Brain microvascular endothelial cell (primary cell): ENCODE measurements around the gene BACH2.

ENCODE experiments used
- DNase-seq: peaks from one replicate; pipeline ENCODE4 v3.0.0-alpha.2; 2020
- H3K27ac ChIP-seq: fragments of 250-450 bp; sonication (Bioruptor Pico); 2 replicates; pipeline ENCODE4 v1.5.1; 2020; ENCODE audit warnings: mild to moderate bottlenecking, moderate library complexity
- H3K27me3 ChIP-seq: fragments of 250-450 bp; sonication (Bioruptor Pico); replicated peaks from 2 replicates; pipeline ENCODE4 v1.5.1; 2020; ENCODE audit warnings: mild to moderate bottlenecking
- H3K36me3 ChIP-seq: fragments of 250-450 bp; sonication (Bioruptor Pico); replicated peaks from 2 replicates; pipeline ENCODE4 v1.5.1; 2020; ENCODE audit warnings: mild to moderate bottlenecking
- H3K4me3 ChIP-seq: 2 replicates; pipeline ENCODE4 v1.5.1; 2011; ENCODE audit warnings: low read depth, mild to moderate bottlenecking, control low read depth, low read length, moderate library complexity
- CTCF ChIP-seq: IDR thresholded peaks from 2 replicates; pipeline ENCODE4 v1.5.1; 2011; ENCODE audit warnings: low read depth, mild to moderate bottlenecking, moderate library complexity, low read length, control low read depth, inconsistent platforms; ENCODE audit errors: missing control alignments
- in situ Hi-C: cut with HindIII; loops from 2 replicates; pipeline ENCODE4 v1.10.0; 2017; ENCODE audit warnings: low sequenced_read_pairs, low pct_ligation_motif_present

The BACH2 gene

GRCh38 chr6:89939144-89939543 lies 357.5 kb downstream of the BACH2 start:
- no peak overlapping the region for H3K4me3 ChIP-seq
- in situ Hi-C loops: no loop called here
- DNase-seq: no peak
- H3K36me3 ChIP-seq: no peaks in the 10 kb centered on the region
- TF ChIP-seq CTCF: no peak
- no peaks in the 10 kb centered on the region for H3K27me3 ChIP-seq
- no peak overlapping the region for H3K27ac ChIP-seq

GRCh38 chr6:89938014-89938413 lies 358.6 kb downstream of the BACH2 start:
- Histone ChIP-seq H3K27ac (no peak overlapping the region), H3K27me3 (no peaks in the 10 kb centered on the region), H3K36me3 (no peaks in the 10 kb centered on the region), H3K4me3 (no peak overlapping the region)
- DNase-seq: no peak
- no peak for TF ChIP-seq CTCF
- in situ Hi-C loops: no loop called here

- no peak for TF ChIP-seq CTCF
- Histone ChIP-seq H3K36me3 (no peaks in the 10 kb centered on the region), H3K27ac (no peak overlapping the region), H3K27me3 (no peaks in the 10 kb centered on the region), H3K4me3 (no peak overlapping the region)
- in situ Hi-C loops: no loop called here
- no peak for DNase-seq
These were observed 360.5 kb downstream of the BACH2 start for GRCh38 chr6:89936177-89936576.

- Histone ChIP-seq H3K27ac (no peak overlapping the region), H3K27me3 (no peaks in the 10 kb centered on the region), H3K36me3 (no peaks in the 10 kb centered on the region), H3K4me3 (no peak overlapping the region)
- no peak for TF ChIP-seq CTCF
- no peak for DNase-seq
- in situ Hi-C loops: no loop called here
These were observed 361.8 kb downstream of the BACH2 start for GRCh38 chr6:89934685-89935366.

GRCh38 chr6:89932245-89932802 lies 364.3 kb downstream of the BACH2 start:
- no peaks in the 10 kb centered on the region for H3K36me3 ChIP-seq
- in situ Hi-C loops: no loop called here
- TF ChIP-seq CTCF: no peak
- no peak for DNase-seq
- H3K27ac ChIP-seq: no peak overlapping the region
- H3K27me3 ChIP-seq: no peaks in the 10 kb centered on the region
- H3K4me3 ChIP-seq: no peak overlapping the region

GRCh38 chr6:89930789-89931188 lies 365.9 kb downstream of the BACH2 start:
- no peak for DNase-seq
- Histone ChIP-seq H3K27ac (no peak overlapping the region), H3K27me3 (no peaks in the 10 kb centered on the region), H3K36me3 (no peaks in the 10 kb centered on the region), H3K4me3 (no peak overlapping the region)
- in situ Hi-C loops: no loop called here
- TF ChIP-seq CTCF: no peak
